GM21825 (cell line): Measurements from ENCODE around the gene CXCL17.

Experiments used
- ATAC-seq: cut with Tn5 transposase; IDR thresholded peaks from one replicate; pipeline ENCODE4 v1.9.1; 2021; ENCODE audit warnings: mild to moderate bottlenecking, moderate library complexity; ENCODE audit not compliant: unreplicated experiment

Gene CXCL17

GRCh38 chr19:42401365-42402303 is 41.1 kb downstream of the CXCL17 start:
- no peak for ATAC-seq

- ATAC-seq = no peak
Observed at GRCh38 chr19:42400404-42400803, 42.3 kb downstream of the CXCL17 start.

GRCh38 chr19:42397263-42398166 is 45.2 kb downstream of the CXCL17 start:
- ATAC-seq = no peak

GRCh38 chr19:42396381-42397262 is 46.1 kb downstream of the CXCL17 start:
- ATAC-seq = peak; percentile 91

- ATAC-seq = no peak
Observed at GRCh38 chr19:42394751-42395150, 48.0 kb downstream of the CXCL17 start.

DNA sequence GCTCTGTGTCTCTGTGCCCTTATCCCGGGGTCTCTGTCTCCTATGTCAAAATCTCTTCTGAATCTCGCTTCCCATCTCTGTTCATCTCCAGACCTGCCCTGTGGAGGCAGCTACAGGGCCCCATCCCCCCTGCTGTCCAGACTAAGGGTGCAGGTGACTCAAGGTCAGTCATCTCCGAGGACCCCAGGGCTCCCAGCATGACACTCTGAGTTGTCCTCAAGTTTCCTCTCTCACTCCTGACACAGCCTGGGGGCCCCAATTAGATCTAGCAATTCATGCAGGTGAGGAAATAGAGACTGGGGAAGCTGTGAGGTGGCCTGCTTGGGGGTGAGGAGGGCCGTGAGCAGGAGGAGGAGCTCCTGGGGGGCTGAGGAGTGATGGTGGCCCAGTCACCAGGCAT is 50.6 kb downstream of the CXCL17 start:
- no peak for ATAC-seq

DNA sequence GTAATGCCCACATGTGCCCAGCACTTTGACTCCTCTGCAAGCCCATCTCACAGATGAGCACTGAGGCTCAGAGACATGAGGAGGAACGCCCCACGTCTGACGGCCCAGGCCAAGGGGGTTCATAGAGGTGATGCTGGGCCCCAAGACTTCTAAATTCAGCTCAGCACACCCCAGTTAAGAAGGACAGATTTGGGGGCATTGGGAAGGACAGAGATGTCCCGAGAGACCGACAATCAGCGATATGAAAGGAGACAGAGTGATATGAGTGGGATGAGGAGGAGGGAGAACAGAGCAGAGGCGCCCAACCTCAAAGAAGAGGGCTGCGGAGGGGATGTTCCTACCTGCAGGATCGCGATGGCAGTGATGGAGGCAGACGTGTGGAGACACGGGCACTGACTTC is 52.8 kb downstream of the CXCL17 start, which contains the start of gene CNFN:
TSS of gene CNFN (minus strand) at position 399 of the 400 bp plus-strand sequence. CDS start 1,260 bp downstream, outside the sequence.
- ATAC-seq = no peak

DNA sequence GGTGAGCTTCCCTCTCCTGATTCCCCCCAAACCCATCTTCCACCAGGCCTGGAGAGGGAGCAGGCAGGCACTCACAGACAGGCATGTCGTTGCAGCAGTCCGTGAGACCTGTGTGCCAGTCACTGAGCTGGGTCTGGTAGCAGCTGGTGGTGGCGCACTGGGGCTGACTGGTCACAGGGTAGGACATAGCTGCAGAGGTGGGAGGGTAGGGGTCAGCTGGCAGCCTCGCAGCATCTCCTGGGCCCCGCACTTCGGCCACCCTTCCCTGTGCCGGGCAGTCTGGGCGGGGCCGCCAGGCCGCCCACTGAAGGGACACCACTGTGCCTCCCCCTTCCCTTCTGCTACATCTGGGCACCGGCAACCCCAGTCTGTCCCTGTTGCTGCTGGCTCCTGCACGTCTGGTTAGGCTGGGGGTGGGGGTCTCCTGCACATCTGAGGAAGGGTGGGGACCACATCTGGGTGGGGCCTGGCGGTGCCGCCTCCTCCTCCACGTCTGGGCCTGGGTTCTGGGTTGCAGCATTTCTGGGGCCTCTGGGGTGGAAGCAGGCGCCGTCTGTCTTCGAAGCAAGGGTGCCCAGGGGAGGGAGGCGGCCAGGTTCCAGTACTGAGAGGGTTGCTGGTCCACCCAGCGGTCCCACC is 53.8 kb downstream of the CXCL17 start:
- no peak for ATAC-seq

DNA sequence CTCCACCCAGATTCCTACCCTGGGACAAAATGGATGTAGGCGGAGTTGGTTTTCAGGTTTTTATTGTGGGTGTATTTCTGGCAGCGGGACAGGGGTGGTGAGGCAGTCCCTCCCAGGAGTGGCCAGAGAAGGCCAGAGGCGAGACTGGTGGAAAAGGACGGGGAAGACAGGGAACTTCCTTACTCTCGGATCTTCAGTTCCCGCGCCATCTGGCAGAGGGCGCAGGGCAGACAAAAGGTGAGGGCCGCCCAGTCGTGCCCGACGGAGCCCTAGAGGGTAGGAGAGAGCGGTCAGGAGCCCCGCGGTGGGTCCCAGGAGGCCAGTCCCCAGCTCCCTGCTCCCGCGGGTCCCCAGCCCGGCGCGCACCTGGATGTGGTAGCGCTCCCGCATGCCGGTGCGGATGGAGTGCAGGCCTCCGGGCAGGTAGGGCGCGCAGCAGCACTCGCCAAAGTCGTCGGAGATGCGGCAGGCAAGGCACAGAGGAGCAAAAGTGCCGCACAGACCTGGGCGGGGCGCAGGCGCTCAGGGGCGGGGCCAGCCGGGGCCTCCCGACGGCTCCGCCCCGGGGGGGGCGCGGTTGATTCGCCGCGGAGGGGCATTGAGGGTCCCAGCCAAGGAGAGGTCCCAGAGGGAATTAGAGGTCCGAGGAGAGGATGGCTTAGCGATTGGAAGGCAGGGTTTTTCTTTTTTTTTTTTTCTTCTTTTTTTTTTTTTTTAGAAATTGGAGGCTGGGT is 55.6 kb downstream of the CXCL17 start:
- ATAC-seq = no peak

- ATAC-seq = no peak
Observed at GRCh38 chr19:42380155-42380554, 62.6 kb downstream of the CXCL17 start.
